GM12878 (cell line): Measurements from ENCODE around the gene MEGF11.

ENCODE experiments used
- NFYB ChIP-seq: IDR thresholded peaks from 2 replicates; pipeline ENCODE4 v1.6.1; 2011; ENCODE audit warnings: low read depth, mild to moderate bottlenecking, low read length, improper control_type of control experiment, moderate library complexity; ENCODE audit not compliant: insufficient read depth
- NR2F1 ChIP-seq: fragments of 450-650 bp; conservative IDR thresholded peaks from 2 replicates; pipeline ENCODE4 v1.6.1; 2017; ENCODE audit warnings: mild to moderate bottlenecking
- RFX5 ChIP-seq: IDR thresholded peaks from 2 replicates; pipeline ENCODE4 v1.6.1; 2011; ENCODE audit warnings: low read depth, low read length, improper control_type of control experiment
- WRNIP1 ChIP-seq: IDR thresholded peaks from 2 replicates; pipeline ENCODE4 v1.6.1; 2011; ENCODE audit warnings: low read depth, low read length, improper control_type of control experiment, borderline replicate concordance
- TF ChIP-seq, protein P1 (sequence below), 3 experiments: IDR thresholded peaks in 2 of 3; conservative IDR thresholded peaks in 1 of 3; 2 replicates each; pipeline ENCODE4 v1.5.1; 2011; ENCODE audit warnings: low read depth in 3 of 3, low read length in 3 of 3, mild to moderate bottlenecking in 3 of 3, control low read depth in 2 of 3, moderate library complexity in 2 of 3, inconsistent platforms in 1 of 3, mixed read lengths in 1 of 3; ENCODE audit not compliant: control insufficient read depth in 2 of 3, insufficient read depth in 1 of 3; ENCODE audit errors: extremely low read depth in 1 of 3

GRCh38 chr15:66292571-66293418, 39.2 kb upstream of the MEGF11 start:
- TF ChIP-seq RFX5 (no peak), NR2F1 (no peak), NFYB (no peak), WRNIP1 (no peak)
- TF ChIP-seq, protein P1, sequence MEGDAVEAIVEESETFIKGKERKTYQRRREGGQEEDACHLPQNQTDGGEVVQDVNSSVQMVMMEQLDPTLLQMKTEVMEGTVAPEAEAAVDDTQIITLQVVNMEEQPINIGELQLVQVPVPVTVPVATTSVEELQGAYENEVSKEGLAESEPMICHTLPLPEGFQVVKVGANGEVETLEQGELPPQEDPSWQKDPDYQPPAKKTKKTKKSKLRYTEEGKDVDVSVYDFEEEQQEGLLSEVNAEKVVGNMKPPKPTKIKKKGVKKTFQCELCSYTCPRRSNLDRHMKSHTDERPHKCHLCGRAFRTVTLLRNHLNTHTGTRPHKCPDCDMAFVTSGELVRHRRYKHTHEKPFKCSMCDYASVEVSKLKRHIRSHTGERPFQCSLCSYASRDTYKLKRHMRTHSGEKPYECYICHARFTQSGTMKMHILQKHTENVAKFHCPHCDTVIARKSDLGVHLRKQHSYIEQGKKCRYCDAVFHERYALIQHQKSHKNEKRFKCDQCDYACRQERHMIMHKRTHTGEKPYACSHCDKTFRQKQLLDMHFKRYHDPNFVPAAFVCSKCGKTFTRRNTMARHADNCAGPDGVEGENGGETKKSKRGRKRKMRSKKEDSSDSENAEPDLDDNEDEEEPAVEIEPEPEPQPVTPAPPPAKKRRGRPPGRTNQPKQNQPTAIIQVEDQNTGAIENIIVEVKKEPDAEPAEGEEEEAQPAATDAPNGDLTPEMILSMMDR (IDR thresholded peaks at IDR 0.05 in 2 of 3, conservative IDR thresholded peaks at IDR 0.05 in 1 of 3; ENCODE audit: control insufficient read depth in 2 of 3, extremely low read depth in 1 of 3, insufficient read depth in 1 of 3, low read depth in 3 of 3, low read length in 3 of 3), result no peak
